Loucy (cell line): ENCODE data around the gene B3GAT1.

Source experiments
- H2AFZ ChIP-seq: fragments of 200-600 bp; sonication (generic); 2 replicates; pipeline ENCODE4 v1.6.0; 2016; ENCODE audit warnings: antibody characterized with exemption, mild to moderate bottlenecking, low read length, moderate library complexity
- H3F3A ChIP-seq: fragments of 200-600 bp; 2 replicates; pipeline ENCODE4 v1.6.0; 2016; ENCODE audit warnings: antibody characterized with exemption, low read depth, mild to moderate bottlenecking
- H3K27me3 ChIP-seq: fragments of 200-600 bp; sonication (generic); 2 replicates; pipeline ENCODE4 v1.6.1; 2014; ENCODE audit warnings: low read length, mild to moderate bottlenecking; ENCODE audit not compliant: insufficient read depth, poor library complexity, severe bottlenecking
- H3K36me3 ChIP-seq: fragments of 200-600 bp; sonication (generic); 2 replicates; pipeline ENCODE4 v1.6.1; 2016; ENCODE audit warnings: low read length; ENCODE audit not compliant: insufficient read depth
- H3K4me1 ChIP-seq: fragments of 200-600 bp; sonication (generic); 2 replicates; pipeline ENCODE4 v1.5.1; 2014; ENCODE audit warnings: low read length, mild to moderate bottlenecking; ENCODE audit not compliant: insufficient read depth, poor library complexity, severe bottlenecking
- H3K4me2 ChIP-seq: fragments of 200-600 bp; sonication (generic); 2 replicates; pipeline ENCODE4 v1.6.0; 2014; ENCODE audit warnings: antibody characterized with exemption, low read length, low read depth, mild to moderate bottlenecking; ENCODE audit not compliant: poor library complexity, severe bottlenecking
- H3K4me3 ChIP-seq: fragments of 200-600 bp; sonication (generic); 2 replicates; pipeline ENCODE4 v1.5.1; 2014; ENCODE audit warnings: low read length, mild to moderate bottlenecking, mixed read lengths; ENCODE audit not compliant: poor library complexity, severe bottlenecking
- H3K79me2 ChIP-seq: fragments of 200-600 bp; sonication (generic); 2 replicates; pipeline ENCODE4 v1.6.1; 2014; ENCODE audit warnings: low read length; ENCODE audit not compliant: insufficient read depth
- H3K9ac ChIP-seq: fragments of 200-600 bp; sonication (generic); 2 replicates; pipeline ENCODE4 v1.6.0; 2014; ENCODE audit warnings: mild to moderate bottlenecking, low read depth, low read length, moderate library complexity; ENCODE audit not compliant: poor library complexity, severe bottlenecking
- H3K9me2 ChIP-seq: fragments of 200-600 bp; sonication (generic); replicated peaks from 2 replicates; pipeline ENCODE4 v1.6.1; 2016; ENCODE audit warnings: low read depth, low read length, mixed read lengths
- H3K9me3 ChIP-seq: fragments of 200-600 bp; sonication (generic); 2 replicates; pipeline ENCODE4 v1.6.1; 2014; ENCODE audit warnings: mild to moderate bottlenecking, antibody characterized with exemption, low read length, low read depth; ENCODE audit not compliant: insufficient read depth
- H4K20me1 ChIP-seq: fragments of 200-600 bp; sonication (generic); 2 replicates; pipeline ENCODE4 v1.6.0; 2014; ENCODE audit warnings: antibody characterized with exemption, low read length, mild to moderate bottlenecking; ENCODE audit not compliant: insufficient read depth, poor library complexity, severe bottlenecking
- CTCF ChIP-seq: fragments of 200-600 bp; sonication (generic); conservative IDR thresholded peaks from 2 replicates; pipeline ENCODE4 v1.5.1; 2014; ENCODE audit warnings: mild to moderate bottlenecking, antibody characterized with exemption, low read length
- EZH2phosphoT487 ChIP-seq: fragments of 200-600 bp; IDR thresholded peaks from 2 replicates; pipeline ENCODE4 v1.6.1; 2018; ENCODE audit warnings: antibody characterized with exemption, mild to moderate bottlenecking, moderate library complexity, borderline replicate concordance

Gene B3GAT1

DNA sequence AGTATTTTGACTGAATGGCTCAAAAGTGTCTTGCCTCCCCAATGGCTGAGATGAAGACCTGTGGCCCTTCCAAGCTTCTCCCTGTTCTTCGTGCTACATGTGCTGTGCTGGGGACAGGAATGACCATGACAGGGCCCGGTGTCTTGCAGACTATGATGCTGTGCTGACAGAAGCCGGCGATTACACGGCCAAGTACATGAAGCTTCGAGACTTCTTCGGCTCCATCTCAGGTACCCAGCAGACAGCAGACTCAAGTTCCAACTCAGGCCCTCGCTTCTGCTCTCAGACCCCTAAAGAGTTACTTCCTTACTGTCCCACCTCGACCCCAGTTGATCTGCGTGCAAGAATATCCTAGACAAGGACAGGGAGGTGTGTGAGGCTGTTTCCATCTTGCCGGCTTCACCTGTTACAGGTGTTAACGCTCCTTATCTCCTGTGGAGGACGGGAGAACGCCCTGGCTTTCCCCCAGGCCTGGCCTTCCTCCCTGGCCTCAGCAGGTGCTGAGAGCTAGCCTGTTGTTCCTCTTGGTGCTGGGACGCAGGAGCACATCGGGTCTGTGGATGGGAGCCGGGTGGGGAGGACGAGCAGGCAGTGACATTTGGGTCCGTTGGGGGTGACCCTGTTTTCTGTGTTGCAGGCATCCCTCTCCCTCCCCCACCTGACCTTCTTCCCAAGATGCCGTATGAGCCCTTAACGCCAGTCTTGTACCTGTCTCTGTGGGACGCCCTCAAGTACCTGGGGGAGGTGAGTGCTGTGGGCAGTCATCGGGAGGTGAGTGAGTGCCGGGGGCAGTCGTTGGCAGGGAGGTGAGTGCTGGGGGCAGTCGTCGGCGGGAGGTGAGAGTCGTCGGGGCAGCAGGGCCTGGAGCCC, 42.2 kb downstream of the B3GAT1 start:
- TF ChIP-seq CTCF (no peak), EZH2phosphoT487 (no peak)
- Histone ChIP-seq H3K4me2 (no peak overlapping the region), H2AFZ (no peak overlapping the region), H3K9ac (no peak overlapping the region), H3K27me3 (no peaks in the 10 kb centered on the region), H3K9me2 (no peaks in the 10 kb centered on the region), H3K4me1 (peaks cover 2% of the 10 kb centered on the region), H3K79me2 (no peaks in the 10 kb centered on the region), H4K20me1 (no peaks in the 10 kb centered on the region), H3K9me3 (peaks cover 8% of the 10 kb centered on the region; the same call in 1 of the 2 replicates), H3K4me3 (no peak overlapping the region), H3K36me3 (no peaks in the 10 kb centered on the region), H3F3A (no peaks in the 10 kb centered on the region)

DNA sequence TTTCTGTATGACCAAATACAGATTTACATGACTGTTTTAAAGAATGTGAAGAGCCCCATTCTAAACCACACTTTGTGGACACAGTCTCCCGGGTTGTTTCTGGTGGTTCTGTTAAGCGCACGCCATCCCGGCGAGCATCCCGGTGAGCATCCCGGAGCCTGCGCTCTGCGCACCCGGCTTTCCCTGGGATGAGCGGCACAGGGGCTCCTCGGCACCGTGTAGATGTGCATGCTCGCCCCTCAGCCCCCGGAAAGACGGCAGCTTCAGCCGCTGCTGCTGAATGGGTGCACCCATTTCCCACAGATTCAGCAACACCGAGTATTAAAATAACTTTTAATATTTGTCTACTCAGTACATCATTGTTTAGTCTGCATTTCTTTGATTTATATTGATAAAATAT, 44.3 kb downstream of the B3GAT1 start:
- H4K20me1 ChIP-seq: no peaks in the 10 kb centered on the region

GRCh38 chr11:134366254-134366653, 45.8 kb downstream of the B3GAT1 start:
- no peak overlapping the region for H3K4me3 ChIP-seq
- no peaks in the 10 kb centered on the region for H3K9me2 ChIP-seq
- H3K27me3 ChIP-seq: no peaks in the 10 kb centered on the region
- no peak overlapping the region for H3K4me2 ChIP-seq
- H3K9me3 ChIP-seq: peaks cover 5% of the 10 kb centered on the region; the same call in 1 of the 2 replicates
- H2AFZ ChIP-seq: no peak overlapping the region
- H4K20me1 ChIP-seq: no peaks in the 10 kb centered on the region
- no peak for TF ChIP-seq CTCF
- no peak for TF ChIP-seq EZH2phosphoT487
- H3F3A ChIP-seq: no peaks in the 10 kb centered on the region
- peaks cover 6% of the 10 kb centered on the region for H3K4me1 ChIP-seq
- H3K79me2 ChIP-seq: no peaks in the 10 kb centered on the region
- no peaks in the 10 kb centered on the region for H3K36me3 ChIP-seq
- no peak overlapping the region for H3K9ac ChIP-seq

More for the DNA sequence above, 44.3 kb downstream of the B3GAT1 start:
- no peak overlapping the region for H2AFZ ChIP-seq
- H3K9ac ChIP-seq: no peak overlapping the region
- no peaks in the 10 kb centered on the region for H3K36me3 ChIP-seq
- no peaks in the 10 kb centered on the region for H3K9me2 ChIP-seq
- H3F3A ChIP-seq: no peaks in the 10 kb centered on the region
- no peak overlapping the region for H3K4me3 ChIP-seq
- H3K4me2 ChIP-seq: no peak overlapping the region
- H3K4me1 ChIP-seq: peaks cover 6% of the 10 kb centered on the region
- TF ChIP-seq EZH2phosphoT487 (no peak), CTCF (no peak)
- H3K79me2 ChIP-seq: no peaks in the 10 kb centered on the region
- H3K9me3 ChIP-seq: peaks cover 6% of the 10 kb centered on the region; the same call in 1 of the 2 replicates
- no peaks in the 10 kb centered on the region for H3K27me3 ChIP-seq
